Lower lobe of right lung (tissue), 2 donors: Measurements from ENCODE around the gene SLC25A26. TPM values are rescaled to one million over a fixed set of nuclear protein-coding genes. Genes with fewer than 3 reads are reported as not detected.

Source experiments
- ATAC-seq, 2 donors: fragments of 200-7000 bp; cut with Tn5 transposase; one replicate each; pipeline ENCODE4 v1.9.1; 2020 to 2022; ENCODE audit warnings: mild to moderate bottlenecking in 2 of 2, moderate library complexity in 2 of 2
- DNase-seq: peaks from one replicate; pipeline ENCODE4 v3.0.0-alpha.2; 2020
- H3K27ac ChIP-seq: fragments of 200-600 bp; one replicate; pipeline ENCODE4 v1.8.0; 2022
- H3K27me3 ChIP-seq: fragments of 200-600 bp; one replicate; pipeline ENCODE4 v1.8.0; 2022; ENCODE audit warnings: low read depth
- H3K36me3 ChIP-seq: fragments of 200-600 bp; one replicate; pipeline ENCODE4 v1.8.0; 2022; ENCODE audit warnings: mild to moderate bottlenecking
- H3K4me1 ChIP-seq: fragments of 200-600 bp; one replicate; pipeline ENCODE4 v1.8.0; 2022
- H3K4me3 ChIP-seq: fragments of 200-600 bp; one replicate; pipeline ENCODE4 v1.8.0; 2022; ENCODE audit warnings: mild to moderate bottlenecking
- H3K9me3 ChIP-seq: fragments of 200-600 bp; one replicate; pipeline ENCODE4 v1.8.0; 2022
- CTCF ChIP-seq: fragments of 200-600 bp; IDR thresholded peaks from one replicate; pipeline ENCODE4 v1.8.0; 2022; ENCODE audit warnings: antibody characterized with exemption, mild to moderate bottlenecking
- intact Hi-C: fragments of 100-400 bp; cut with DNase I; formaldehyde crosslinking; loops from one replicate; pipeline ENCODE4 v1.11.0; 2022
- total RNA-seq: library from RNA; stranded (reverse); fragmentation: NEBNext Ultra II Directional; extraction: Animal tissue kit (Norgen Biotek cat#: 25700); gene quantifications from one replicate; pipeline ENCODE4 v1.2.1, GENCODE V29; 2021
- donor health status: DM: no; HTN: yes; CAD: no; lungs with severe emphysema.

Gene SLC25A26
- total RNA-seq, 1 donor from 2014 or later = 18.8 TPM

- DNase-seq = no peak
- no peak overlapping the region for H3K27ac ChIP-seq
- no peak overlapping the region for H3K4me3 ChIP-seq
- no peaks in the 10 kb centered on the region for H3K36me3 ChIP-seq
- no peaks in the 10 kb centered on the region for H3K4me1 ChIP-seq
- no peaks in the 10 kb centered on the region for H3K9me3 ChIP-seq
- TF ChIP-seq CTCF = no peak
- intact Hi-C loops = no loop called here
- no peaks in the 10 kb centered on the region for H3K27me3 ChIP-seq
- no peak for ATAC-seq
These were observed 115.5 kb downstream of the SLC25A26 start for GRCh38 chr3:66336333-66336766.

- no peak for TF ChIP-seq CTCF
- H3K4me1 ChIP-seq = no peaks in the 10 kb centered on the region
- no peak overlapping the region for H3K27ac ChIP-seq
- H3K4me3 ChIP-seq = no peak overlapping the region
- H3K9me3 ChIP-seq = no peaks in the 10 kb centered on the region
- H3K36me3 ChIP-seq = no peaks in the 10 kb centered on the region
- intact Hi-C loops = no loop called here
- DNase-seq = no peak
- no peaks in the 10 kb centered on the region for H3K27me3 ChIP-seq
- ATAC-seq = no peak
These were observed 118.1 kb downstream of the SLC25A26 start for GRCh38 chr3:66338927-66339326.

GRCh38 chr3:66342717-66343356 lies 122.0 kb downstream of the SLC25A26 start:
- Histone ChIP-seq H3K4me1 (no peaks in the 10 kb centered on the region), H3K4me3 (no peak overlapping the region), H3K27ac (no peak overlapping the region), H3K9me3 (no peaks in the 10 kb centered on the region), H3K27me3 (no peaks in the 10 kb centered on the region), H3K36me3 (no peaks in the 10 kb centered on the region)
- no peak for DNase-seq
- TF ChIP-seq CTCF = no peak
- ATAC-seq = no peak
- intact Hi-C loops = no loop called here

GRCh38 chr3:66344391-66344811 lies 123.6 kb downstream of the SLC25A26 start:
- intact Hi-C loops = no loop called here
- Histone ChIP-seq H3K4me1 (no peaks in the 10 kb centered on the region), H3K27ac (no peak overlapping the region), H3K27me3 (no peaks in the 10 kb centered on the region), H3K9me3 (no peaks in the 10 kb centered on the region), H3K4me3 (no peak overlapping the region), H3K36me3 (no peaks in the 10 kb centered on the region)
- no peak for ATAC-seq
- DNase-seq = no peak
- TF ChIP-seq CTCF = no peak

- ATAC-seq = no peak
- DNase-seq = no peak
- intact Hi-C loops = no loop called here
These were observed 124.2 kb downstream of the SLC25A26 start for GRCh38 chr3:66344848-66345578.

More at GRCh38 chr3:66344848-66345578, 124.2 kb downstream of the SLC25A26 start:
- H3K9me3 ChIP-seq = no peaks in the 10 kb centered on the region
- no peak for TF ChIP-seq CTCF
- H3K36me3 ChIP-seq = no peaks in the 10 kb centered on the region
- H3K4me3 ChIP-seq = no peak overlapping the region
- H3K27ac ChIP-seq = no peak overlapping the region
- H3K27me3 ChIP-seq = no peaks in the 10 kb centered on the region
- no peaks in the 10 kb centered on the region for H3K4me1 ChIP-seq
